Measurements from ENCODE around the gene ZNF672.

Gene ZNF672

DNA sequence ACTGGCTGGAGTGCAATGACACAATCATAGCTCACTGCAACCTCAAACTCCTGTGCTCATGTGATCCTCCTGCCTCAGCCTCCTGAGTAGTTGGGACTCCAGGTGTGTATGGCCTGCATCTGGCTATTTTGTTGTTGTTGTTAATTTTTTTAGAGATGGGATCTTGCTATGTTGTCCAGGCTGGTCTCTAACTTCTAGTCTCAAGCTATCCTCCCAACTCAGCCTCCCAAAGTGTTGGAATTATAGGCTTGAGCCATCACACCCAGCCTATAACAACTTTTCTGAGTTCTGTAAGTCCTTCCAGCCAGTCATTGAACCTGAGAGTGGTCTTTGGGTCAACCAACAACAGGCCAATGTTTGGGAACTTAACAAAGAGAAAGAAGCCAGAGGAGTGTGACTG, 56.8 kb downstream of the ZNF672 start:
- DNase-seq, result no peak

DNA sequence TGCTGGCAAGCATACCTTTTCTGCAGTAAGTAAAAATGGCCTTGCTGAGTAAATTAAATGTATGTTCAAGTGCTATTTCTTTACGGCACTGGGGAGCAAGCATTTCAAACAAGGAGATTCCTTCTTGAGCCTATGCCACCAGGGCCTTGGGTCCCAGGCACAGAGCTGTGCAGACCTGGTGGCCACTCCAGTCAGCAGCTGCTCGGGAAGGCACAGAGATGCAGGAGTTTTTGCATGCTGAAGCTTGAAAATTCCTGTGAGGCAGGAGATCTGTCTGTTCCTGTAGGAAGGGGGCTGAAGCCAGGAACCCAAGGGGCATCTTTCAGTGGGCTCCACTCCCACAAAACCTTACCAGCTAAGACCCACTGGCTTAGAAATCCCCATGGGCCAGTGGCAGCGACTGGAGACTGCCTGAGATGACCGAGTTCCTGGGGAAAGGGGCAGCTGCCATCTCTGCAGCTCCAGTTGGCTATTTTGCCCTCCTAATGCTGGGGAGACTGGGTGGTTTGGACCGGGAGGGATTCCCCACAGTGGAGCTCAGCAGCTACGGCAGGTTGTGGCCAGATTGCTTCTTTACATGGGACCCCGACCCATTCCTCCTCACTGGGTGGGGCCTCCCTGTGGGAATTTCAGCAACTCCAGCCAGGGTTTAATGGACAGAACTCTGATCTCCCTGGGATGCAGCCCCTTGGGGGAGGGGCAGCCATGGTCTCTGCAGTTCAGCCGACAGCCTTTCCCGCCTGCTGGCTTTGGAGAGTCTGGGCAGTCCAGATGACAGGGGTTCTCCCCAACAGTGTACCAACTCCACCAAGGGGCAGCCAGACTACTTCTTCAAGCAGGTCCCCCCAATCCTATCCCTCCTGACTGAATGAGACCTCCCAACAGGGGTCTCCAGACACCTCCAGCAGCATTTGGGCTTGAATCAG, 59.7 kb downstream of the ZNF672 start:
- no peak for DNase-seq
